Esophagus squamous epithelium (tissue), 5 donors: ENCODE measurements around the gene PLEKHM1. TPM values are rescaled to one million over a fixed set of nuclear protein-coding genes. Genes with fewer than 3 reads are reported as not detected.
A peak's percentile ranks its signal among the peaks of the same experiment; 100 is the strongest.
"Not testable (repeated sequence)": the region's sequence is repeated elsewhere in the genome, so short reads cannot be mapped to it uniquely, and the experiment has no call there.

Experiments used
- DNase-seq: peaks from one replicate; lab custom pipeline; 2025; lab: John Stamatoyannopoulos, UW
- H3K27ac ChIP-seq, 4 donors: fragments of 200-600 bp; sonication (generic); one replicate each; pipeline ENCODE4 v1.5.1; 2016 to 2019; ENCODE audit warnings: mild to moderate bottlenecking in 1 of 4
- H3K27me3 ChIP-seq, 4 donors: fragments of 200-600 bp; sonication (generic); 1 replicate in 3 of 4; 2 replicates in 1 of 4; pipeline versions ENCODE4 v1.5.1 to v1.6.0; 2017 to 2021; ENCODE audit warnings: antibody characterized with exemption in 1 of 4
- H3K36me3 ChIP-seq, 3 donors: fragments of 200-600 bp; sonication (generic); one replicate each; pipeline ENCODE4 v1.5.1; 2016 to 2019
- H3K4me1 ChIP-seq, 3 donors: fragments of 200-600 bp; sonication (generic); one replicate each; pipeline ENCODE4 v1.5.1; 2017 to 2019
- H3K4me3 ChIP-seq, 4 donors: fragments of 200-600 bp; sonication (generic); 1 replicate in 3 of 4; 2 replicates in 1 of 4; pipeline ENCODE4 v1.5.1; 2016 to 2019; ENCODE audit warnings: mild to moderate bottlenecking in 2 of 4, moderate library complexity in 1 of 4
- H3K9me3 ChIP-seq, 3 donors: fragments of 200-600 bp; sonication (generic); one replicate each; pipeline ENCODE4 v1.5.1; 2016 to 2019
- WGBS, 2 donors: methylation state at CpG; one replicate each; pipeline ENCODE4 v1.1.5; 2018; 5-methylcytosine and 5-hydroxymethylcytosine counted together
- intact Hi-C: fragments of 100-400 bp; cut with DNase I; formaldehyde crosslinking; loops from one replicate; pipeline ENCODE4 v1.15.0; 2022
- total RNA-seq, 4 donors: library from RNA; depleted of rRNA; stranded (reverse); fragments of >200 nt; gene quantifications; one replicate each; pipeline ENCODE4 v1.1.0, GENCODE V29; 2016
- donor health status: DM: yes; HTN: yes; CAD: no.

Gene PLEKHM1
- total RNA-seq, 4 donors from 2014 or later: 47.7 to 105 (median 81.1) TPM

DNA sequence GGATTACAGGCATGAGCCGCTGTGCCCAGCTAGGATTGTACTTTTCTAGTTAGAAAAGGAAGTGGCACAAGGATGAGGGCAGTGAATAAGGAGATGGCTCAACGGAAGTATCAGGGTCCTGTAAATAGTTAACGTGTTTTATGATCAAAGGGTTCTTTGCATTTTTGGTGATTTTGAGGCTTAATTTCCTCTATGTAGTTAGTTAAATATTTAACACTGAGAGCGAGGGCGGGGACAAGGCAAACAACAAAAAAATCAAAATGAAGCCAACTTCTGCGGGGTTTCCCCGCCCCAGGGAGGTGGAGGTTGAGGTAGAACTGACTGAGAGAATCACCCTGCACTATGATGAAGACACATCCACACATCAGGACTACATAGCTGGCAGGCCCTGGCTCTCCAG lies 42.5 kb downstream of the PLEKHM1 start:
- Histone ChIP-seq H3K27ac (peak overlapping the region in 3 of 4 donors; percentile 51 to 77 (median 70)), H3K4me1 (peaks cover 0 to 31% (median 8%) of the 10 kb centered on the region in 3 donors), H3K36me3 (peaks cover 0 to 81% (median 0%) of the 10 kb centered on the region in 3 donors)
- H3K27me3 ChIP-seq, H3K4me3 ChIP-seq, DNase-seq, H3K9me3 ChIP-seq, intact Hi-C loops: not testable (repeated sequence)
- 78 to 79% methylated on average over 6 to 7 of the region's 7 CpGs for WGBS, 2 donors

DNA sequence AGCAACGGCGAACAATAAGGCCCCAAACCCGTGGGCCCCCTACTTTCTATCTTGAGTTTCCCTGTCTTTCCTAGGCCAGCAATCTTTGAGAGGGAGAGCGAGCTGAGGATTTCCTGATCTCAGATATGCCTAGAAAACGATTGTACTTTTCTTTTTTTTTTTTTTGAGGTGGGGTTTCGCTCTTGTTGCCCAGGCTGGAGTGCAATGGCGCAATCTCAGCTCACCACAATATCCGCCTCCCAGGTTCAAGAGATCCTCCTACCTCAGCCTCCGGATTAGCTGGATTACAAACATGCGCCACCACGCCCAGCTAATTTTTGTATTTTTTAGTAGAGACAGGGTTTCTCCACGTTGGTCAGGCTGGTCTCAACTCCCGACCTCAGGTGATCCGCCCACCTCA lies 42.9 kb downstream of the PLEKHM1 start:
- H3K9me3 ChIP-seq, intact Hi-C loops, H3K27me3 ChIP-seq, DNase-seq, H3K4me3 ChIP-seq: not testable (repeated sequence)
- peak overlapping the region; percentile 4 to 77 (median 72) for H3K27ac ChIP-seq
- peaks cover 0 to 31% (median 8%) of the 10 kb centered on the region in 3 donors for H3K4me1 ChIP-seq
- 64 to 69% methylated on average over 12 to 13 of the region's 14 CpGs for WGBS, 2 donors
- peaks cover 0 to 79% (median 0%) of the 10 kb centered on the region in 3 donors for H3K36me3 ChIP-seq

DNA sequence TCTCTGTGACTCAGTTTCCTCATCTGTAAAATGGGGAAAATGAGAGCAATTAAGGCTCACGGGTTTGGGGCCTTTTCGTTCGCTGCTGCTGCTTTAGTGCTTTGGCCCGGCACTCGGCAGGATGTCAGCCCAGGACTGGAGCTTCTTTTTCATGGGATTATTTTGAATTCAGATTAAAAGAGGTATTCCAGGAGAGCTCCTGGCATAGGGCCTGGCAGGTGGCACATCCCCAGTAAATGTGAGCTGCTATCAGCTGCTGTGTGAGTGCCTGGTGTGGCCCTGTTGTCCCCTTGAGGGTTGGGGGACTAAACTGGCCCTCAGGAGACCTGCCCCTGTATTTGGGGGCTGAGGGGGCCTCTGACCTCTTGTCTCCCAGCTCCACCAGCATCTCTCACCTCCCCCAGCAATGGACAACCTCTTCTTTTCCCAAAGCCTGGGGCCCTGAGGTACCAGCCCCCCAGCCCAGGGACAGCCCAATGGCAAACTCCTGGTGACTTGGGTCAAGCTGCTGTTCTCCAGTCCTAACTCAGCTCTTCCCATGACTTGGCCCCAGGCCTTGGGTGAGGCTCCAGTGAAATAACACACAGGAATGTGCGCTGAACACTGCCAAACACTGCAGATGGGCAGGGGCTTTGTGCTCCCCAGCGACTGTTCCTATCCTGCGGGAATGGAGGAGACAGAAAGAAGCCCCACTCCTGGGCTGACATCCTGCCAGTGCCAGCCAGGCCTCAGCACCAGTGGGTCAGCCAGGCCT lies 43.5 kb downstream of the PLEKHM1 start:
- Histone ChIP-seq H3K4me1 (peaks cover 0 to 36% (median 8%) of the 10 kb centered on the region in 3 donors), H3K36me3 (peaks cover 0 to 81% (median 0%) of the 10 kb centered on the region in 3 donors), H3K27ac (peak overlapping the region; percentile 4 to 77 (median 72))
- H3K27me3 ChIP-seq, DNase-seq, H3K9me3 ChIP-seq, H3K4me3 ChIP-seq, intact Hi-C loops: not testable (repeated sequence)
- WGBS, 2 donors: 87 to 100% methylated on average over 3 to 7 of the region's 8 CpGs

DNA sequence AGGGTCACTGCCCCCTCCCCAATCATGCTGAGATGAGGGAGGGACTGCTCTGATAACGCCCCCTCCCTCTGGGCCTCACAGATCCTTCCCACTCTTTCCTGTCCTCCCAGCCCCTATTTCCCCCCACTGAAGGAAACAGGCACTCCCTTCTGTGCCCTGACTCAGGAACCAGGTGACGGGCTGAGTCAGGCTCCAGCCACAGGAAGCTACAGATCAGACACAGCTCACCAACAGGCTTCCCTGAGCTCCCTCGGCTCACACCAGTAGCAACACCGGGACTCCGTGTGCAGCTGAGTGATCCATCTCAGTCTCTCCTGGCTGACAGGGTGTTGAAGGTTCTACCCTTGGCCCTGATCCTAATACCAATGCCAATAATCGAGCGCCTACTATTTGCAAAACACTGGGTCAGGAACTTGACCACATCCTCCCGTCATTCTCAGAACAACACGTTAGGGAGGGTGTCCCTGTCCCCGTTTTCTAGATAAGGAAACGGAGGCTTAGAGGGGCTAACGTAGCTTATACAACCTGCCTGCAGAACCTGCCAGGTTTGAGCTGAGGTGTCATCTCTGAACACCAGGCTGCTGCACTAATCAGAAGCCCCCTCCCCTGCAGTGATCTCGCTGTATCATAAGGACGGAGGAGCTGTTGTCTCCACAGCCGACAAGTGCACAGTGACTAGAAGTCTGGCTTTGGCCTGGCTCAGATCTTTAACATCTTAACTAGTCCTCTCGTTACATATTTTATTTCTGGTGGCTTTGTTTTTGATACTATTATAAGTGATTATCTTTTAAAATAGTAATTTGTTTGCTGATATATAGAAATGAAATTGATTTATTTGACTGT lies 44.4 kb downstream of the PLEKHM1 start:
- Histone ChIP-seq H3K36me3 (peaks cover 0 to 81% (median 0%) of the 10 kb centered on the region in 3 donors), H3K27ac (peak overlapping the region; percentile 1 to 77 (median 67)), H3K4me1 (peaks cover 0 to 45% (median 8%) of the 10 kb centered on the region in 3 donors)
- H3K27me3 ChIP-seq, intact Hi-C loops, H3K4me3 ChIP-seq, DNase-seq, H3K9me3 ChIP-seq: not testable (repeated sequence)
- 44 to 53% methylated on average over 8 to 14 of the region's 16 CpGs for WGBS, 2 donors

DNA sequence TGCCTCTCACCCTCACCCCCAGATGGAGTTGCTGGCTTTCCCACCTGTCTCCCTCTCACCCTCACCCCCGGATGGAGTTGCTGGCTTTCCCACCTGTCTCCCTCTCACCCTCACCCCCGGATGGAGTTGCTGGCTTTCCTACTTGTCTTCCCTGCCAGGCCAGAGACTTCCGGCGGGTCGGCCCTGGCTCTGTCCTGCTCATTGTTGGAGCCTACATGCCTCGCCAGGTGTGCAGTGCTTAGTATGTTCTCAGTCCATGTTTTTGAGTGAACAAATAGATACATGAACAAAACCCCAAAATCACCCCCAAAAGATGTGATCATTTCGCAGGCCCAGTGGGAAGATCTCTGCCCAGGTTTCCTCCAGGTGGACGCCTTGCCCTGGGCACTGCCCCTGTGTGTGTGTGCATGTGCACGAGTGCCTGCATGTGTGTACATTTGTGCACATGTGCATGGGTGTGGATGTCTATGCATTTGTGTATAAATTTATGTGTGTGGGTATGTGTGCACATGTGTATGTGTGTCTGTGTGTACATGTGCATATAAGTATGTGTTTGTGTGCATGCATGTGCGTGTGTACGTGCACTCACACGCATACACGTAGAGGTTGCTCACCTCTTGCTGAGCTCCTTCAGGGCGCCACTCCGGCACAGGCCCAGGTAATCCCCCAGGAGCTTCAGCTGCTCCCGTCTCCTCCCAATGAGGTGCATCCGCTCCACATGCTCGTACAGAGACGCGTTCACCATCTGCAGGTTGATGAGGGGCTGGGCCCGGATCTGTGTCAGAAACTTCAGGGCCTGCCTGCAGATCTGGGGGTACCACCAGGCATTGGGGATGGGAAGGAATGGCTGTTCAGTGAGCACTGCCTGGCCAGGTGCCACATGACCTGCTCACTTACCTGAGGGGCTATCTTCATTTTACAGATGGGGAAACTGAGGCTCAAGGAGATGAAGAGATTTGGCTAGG lies 45.4 kb downstream of the PLEKHM1 start:
- Histone ChIP-seq H3K27ac (peak overlapping the region; percentile 1 to 77 (median 67)), H3K4me1 (peaks cover 7 to 55% (median 16%) of the 10 kb centered on the region in 3 donors), H3K36me3 (peaks cover 0 to 78% (median 0%) of the 10 kb centered on the region in 3 donors)
- DNase-seq, H3K9me3 ChIP-seq, H3K4me3 ChIP-seq, intact Hi-C loops, H3K27me3 ChIP-seq: not testable (repeated sequence)
- WGBS, 2 donors: 72 to 85% methylated on average over 9 of the region's 21 CpGs

DNA sequence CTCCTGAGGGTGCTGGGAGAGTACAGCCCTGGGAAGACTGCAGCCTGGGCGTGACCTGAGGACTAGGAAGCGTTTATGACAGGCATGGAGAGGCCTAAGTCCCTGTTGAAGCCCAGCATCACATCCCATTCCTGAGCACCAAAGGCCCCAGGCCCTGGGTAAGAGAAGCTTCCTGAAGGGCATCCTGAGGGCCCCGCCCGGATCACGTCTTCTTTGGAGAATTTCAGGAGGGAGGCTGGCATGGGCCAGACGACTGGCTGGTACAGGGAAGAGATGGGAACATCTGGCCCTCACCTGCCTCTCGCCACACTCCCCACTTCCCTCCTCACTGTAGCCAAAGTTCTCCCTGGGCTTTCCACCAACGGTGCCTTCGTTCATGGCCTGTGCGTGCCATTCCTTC lies 46.2 kb downstream of the PLEKHM1 start:
- intact Hi-C loops, H3K27ac ChIP-seq, DNase-seq, H3K9me3 ChIP-seq, H3K27me3 ChIP-seq, H3K4me3 ChIP-seq: not testable (repeated sequence)
- 77 to 90% methylated on average over 6 of the region's 10 CpGs for WGBS, 2 donors
- Histone ChIP-seq H3K36me3 (peaks cover 0 to 78% (median 0%) of the 10 kb centered on the region in 3 donors), H3K4me1 (peaks cover 15 to 63% (median 25%) of the 10 kb centered on the region in 3 donors)

DNA sequence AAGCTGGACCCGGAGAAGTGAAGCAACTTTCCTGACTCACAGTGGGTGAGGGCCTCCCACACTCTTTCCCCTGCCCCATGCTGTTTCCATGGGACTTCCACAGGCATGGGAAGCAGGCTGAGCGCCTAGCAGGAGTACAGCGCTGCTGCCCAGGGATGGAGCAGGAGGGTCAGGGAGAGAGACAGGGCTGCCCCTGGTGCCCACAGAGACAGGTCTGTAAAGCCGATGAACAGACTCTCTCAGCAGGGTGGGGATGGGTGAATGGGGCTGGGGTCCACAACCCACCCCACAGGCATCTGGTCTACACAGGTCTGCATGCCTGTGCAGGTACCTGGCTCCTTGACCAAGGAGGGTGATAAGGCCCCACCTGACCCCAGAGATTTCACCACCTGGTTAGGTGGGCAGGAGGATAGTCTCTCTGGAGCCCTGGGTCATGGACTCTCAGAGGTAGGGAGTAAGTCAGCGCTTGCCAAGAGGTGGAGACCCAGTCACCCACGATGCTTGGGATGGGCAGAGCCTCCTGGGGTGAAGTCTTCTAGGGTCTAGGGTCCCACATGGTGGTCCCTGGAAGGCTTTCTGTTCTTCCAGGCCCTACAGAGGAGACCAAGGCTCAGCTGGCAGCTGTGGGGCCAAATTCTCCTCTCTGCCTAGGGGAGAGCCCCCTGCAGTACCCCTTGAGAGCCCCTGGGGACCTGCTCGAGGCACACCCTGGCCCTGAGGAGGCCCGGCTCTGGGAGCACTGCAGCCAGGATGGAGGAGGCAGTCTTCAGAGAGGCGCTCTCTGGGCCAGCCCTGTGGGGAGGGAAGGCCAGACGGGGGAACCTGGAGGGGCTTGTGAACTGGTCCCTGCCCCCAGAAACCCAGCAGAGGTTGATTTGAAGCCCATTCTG lies 46.9 kb downstream of the PLEKHM1 start:
- DNase-seq, intact Hi-C loops, H3K27ac ChIP-seq, H3K9me3 ChIP-seq, H3K4me3 ChIP-seq, H3K27me3 ChIP-seq: not testable (repeated sequence)
- peaks cover 0 to 79% (median 6%) of the 10 kb centered on the region in 3 donors for H3K36me3 ChIP-seq
- H3K4me1 ChIP-seq: peaks cover 20 to 70% (median 27%) of the 10 kb centered on the region in 3 donors
- 90 to 93% methylated on average over 3 to 5 of the region's 10 CpGs for WGBS, 2 donors
